ENCODE results near the gene ARHGDIA. TPM values are rescaled to one million over a fixed set of nuclear protein-coding genes. Genes with fewer than 3 reads are reported as not detected.
A peak's percentile ranks its signal among the peaks of the same experiment; 100 is the strongest.

ARHGDIA gene
- polyA plus RNA-seq, 1 experiment = 62.2 TPM

GRCh38 chr17:81858170-81858966 lies 12.8 kb downstream of the ARHGDIA start:
- CTCF ChIA-PET = no interaction called here
- H3K4me3 ChIP-seq (ENCODE audit: low read depth, low read length) = peak overlapping the region; percentile 95
- POLR2A ChIA-PET = interaction anchor here (0.7 kb wide), 1 partner anchor 11 kb away, joined by 6 read pairs; no protein-coding TSS in a partner anchor
- H3K27ac ChIP-seq (ENCODE audit: low read depth, low read length) = no peak overlapping the region
- TF ChIP-seq CTCF (IDR thresholded peaks at IDR 0.05; ENCODE audit: low read depth, low read length) = no peak
- H3K27me3 ChIP-seq (ENCODE audit: control insufficient read depth, insufficient read depth, low read length) = no peaks in the 10 kb centered on the region
- no peak for DNase-seq (ENCODE audit: low read depth, low spot score)
- H3K9me3 ChIP-seq (ENCODE audit: control insufficient read depth, insufficient read depth, low read length) = no peaks in the 10 kb centered on the region

- DNase-seq (ENCODE audit: low read depth, low spot score) = no peak
- Histone ChIP-seq H3K4me3 (ENCODE audit: low read depth, low read length) (no peak overlapping the region), H3K27ac (ENCODE audit: low read depth, low read length) (no peak overlapping the region), H3K9me3 (ENCODE audit: control insufficient read depth, insufficient read depth, low read length) (no peaks in the 10 kb centered on the region; the same call in 1 of the 2 replicates), H3K27me3 (ENCODE audit: control insufficient read depth, insufficient read depth, low read length) (no peaks in the 10 kb centered on the region)
- ChIA-PET POLR2A (interaction anchor here (1.0 kb wide), 1 partner anchor 172 kb away, joined by 3 read pairs; the partner anchor contains the start of genes ARL16 and HGS), CTCF (no interaction called here)
- no peak for TF ChIP-seq CTCF (IDR thresholded peaks at IDR 0.05; ENCODE audit: low read depth, low read length)
Observed at GRCh38 chr17:81854974-81855774, 16.0 kb downstream of the ARHGDIA start.

GRCh38 chr17:81852237-81852636 lies 18.9 kb downstream of the ARHGDIA start:
- POLR2A ChIA-PET = interaction anchor here (0.5 to 1.9 kb wide), 2 partner anchors 9 to 113 kb away, joined by 5 read pairs; partner anchors contain the start of gene P4HB
- CTCF ChIA-PET = no interaction called here
- no peak overlapping the region for H3K4me3 ChIP-seq (ENCODE audit: low read depth, low read length)
- no peaks in the 10 kb centered on the region for H3K27me3 ChIP-seq (ENCODE audit: control insufficient read depth, insufficient read depth, low read length)
- DNase-seq (ENCODE audit: low read depth, low spot score) = no peak
- no peaks in the 10 kb centered on the region; the same call in 1 of the 2 replicates for H3K9me3 ChIP-seq (ENCODE audit: control insufficient read depth, insufficient read depth, low read length)
- no peak overlapping the region for H3K27ac ChIP-seq (ENCODE audit: low read depth, low read length)
- no peak for TF ChIP-seq CTCF (IDR thresholded peaks at IDR 0.05; ENCODE audit: low read depth, low read length)

- H3K27ac ChIP-seq (ENCODE audit: low read depth, low read length) = no peak overlapping the region
- CTCF ChIA-PET = no interaction called here
- H3K27me3 ChIP-seq (ENCODE audit: control insufficient read depth, insufficient read depth, low read length) = no peaks in the 10 kb centered on the region
- no peak for DNase-seq (ENCODE audit: low read depth, low spot score)
- POLR2A ChIA-PET = interaction anchor here (0.6 to 1.9 kb wide), 2 partner anchors 9 to 24 kb away, joined by 5 to 9 read pairs; partner anchors contain the start of gene P4HB
- no peak overlapping the region for H3K4me3 ChIP-seq (ENCODE audit: low read depth, low read length)
- no peaks in the 10 kb centered on the region; the same call in 1 of the 2 replicates for H3K9me3 ChIP-seq (ENCODE audit: control insufficient read depth, insufficient read depth, low read length)
- no peak for TF ChIP-seq CTCF (IDR thresholded peaks at IDR 0.05; ENCODE audit: low read depth, low read length)
Observed at GRCh38 chr17:81851423-81851822, 19.7 kb downstream of the ARHGDIA start.
